ENCODE data around the gene FAHD2A. TPM values are rescaled to one million over a fixed set of nuclear protein-coding genes. Genes with fewer than 3 reads are reported as not detected.

The FAHD2A gene
- total and polyA plus RNA-seq, 2 of the 8 experiments (the other 6 are each of a cell fraction or from before 2014, with no cell fraction given) = 24.2 to 26.7 TPM

GRCh38 chr2:95387358-95387757, 15.2 kb upstream of the FAHD2A start:
- H2AK5ac ChIP-seq (ENCODE audit: low read depth, low read length) = no peak overlapping the region
- no peak overlapping the region for H3K56ac ChIP-seq (replicated peaks; ENCODE audit: insufficient read length, low read depth, low read length)
- H2BK12ac ChIP-seq (ENCODE audit: low read depth, low read length) = no peak overlapping the region
- H3K27ac ChIP-seq (ENCODE audit: low read depth, low read length) = no peak overlapping the region
- TF ChIP-seq BRCA1 (IDR thresholded peaks at IDR 0.05; ENCODE audit: low read depth, low read length) (no peak), USF2 (IDR thresholded peaks at IDR 0.05; ENCODE audit: low read length) (no peak), POLR2A (IDR thresholded peaks at IDR 0.05; ENCODE audit: control extremely low read depth in 1 of 2, low read depth in 2 of 2, low read length in 2 of 2) (no peak), YY1 (IDR thresholded peaks at IDR 0.05; ENCODE audit: low read depth, low read length) (no peak), KDM5A (IDR thresholded peaks at IDR 0.05; ENCODE audit: low read length) (no peak), SP2 (IDR thresholded peaks at IDR 0.05; ENCODE audit: low read length) (no peak), TBP (IDR thresholded peaks at IDR 0.05; ENCODE audit: low read depth, low read length) (no peak), KDM4A (IDR thresholded peaks at IDR 0.05; ENCODE audit: low read depth, low read length, severe bottlenecking) (no peak), POU5F1 (IDR thresholded peaks at IDR 0.05; ENCODE audit: low read depth, low read length) (no peak), RNF2 (IDR thresholded peaks at IDR 0.05; ENCODE audit: borderline replicate concordance, low read depth, low read length, missing control alignments, poor library complexity, severe bottlenecking) (no peak), CREB1 (IDR thresholded peaks at IDR 0.05) (no peak), HDAC6 (IDR thresholded peaks at IDR 0.05; ENCODE audit: low read depth, low read length) (no peak), SP4 (IDR thresholded peaks at IDR 0.05; ENCODE audit: low read length) (no peak), CEBPB (IDR thresholded peaks at IDR 0.05; ENCODE audit: low read depth, low read length) (no peak), FOSL1 (IDR thresholded peaks at IDR 0.05; ENCODE audit: insufficient read depth, low read depth, low read length) (no peak)
- H3K27me3 ChIP-seq (replicated peaks in 1 of 4; ENCODE audit: control insufficient read depth in 3 of 4, extremely low read depth in 1 of 4, insufficient read depth in 3 of 4, low read length in 3 of 4) = peaks cover 0 to 2% (median 0%) of the 10 kb centered on the region in 4 experiments; a peak in 1 of 7 replicates
- H2AFZ ChIP-seq (ENCODE audit: low read length) = no peak overlapping the region
- ChIA-PET CTCF (ENCODE audit: partially characterized antibody) (interaction anchor here (0.6 to 1.4 kb wide), 2 partner anchors 11 to 590 kb away, joined by 3 to 4 read pairs; no protein-coding TSS in a partner anchor), POLR2A (ENCODE audit: partially characterized antibody) (no interaction called here)
- 88% methylated on average over 5 of the region's 7 CpGs; no CpG with 5 or more reads in 1 of the 2 experiments for WGBS, 2 experiments (ENCODE audit: extremely low coverage in 1 of 2, insufficient coverage in 1 of 2, insufficient read length in 1 of 2, insufficient replicate concordance in 2 of 2, low coverage in 1 of 2, low lambda C conversion rate in 2 of 2, missing lambda C conversion rate in 1 of 2)
- H3K36me3 ChIP-seq (ENCODE audit: control insufficient read depth in 2 of 4, insufficient read depth in 4 of 4, low read length in 3 of 4) = no peaks in the 10 kb centered on the region
- H3K23me2 ChIP-seq (ENCODE audit: low read depth, low read length) = no peaks in the 10 kb centered on the region
- no peak overlapping the region for H3K23ac ChIP-seq (ENCODE audit: insufficient read length)
- no peaks in the 10 kb centered on the region for H3K79me2 ChIP-seq (ENCODE audit: control insufficient read depth in 1 of 2, insufficient read depth in 2 of 2, low read length in 2 of 2)
- H4K8ac ChIP-seq (ENCODE audit: extremely low read depth, insufficient read depth, low read length) = no peak overlapping the region
- no peaks in the 10 kb centered on the region for H4K20me1 ChIP-seq (replicated peaks in 1 of 2; ENCODE audit: control insufficient read depth in 1 of 2, insufficient read depth in 2 of 2, low read length in 2 of 2)
- peaks cover 48 to 87% of the 10 kb centered on the region in 2 experiments for H3K9me3 ChIP-seq (ENCODE audit: insufficient read depth in 2 of 2, low read depth in 1 of 2, low read length in 1 of 2)
- no peak overlapping the region for H4K91ac ChIP-seq (replicated peaks; ENCODE audit: insufficient read length, low read length)
- no peak overlapping the region for H3K4me3 ChIP-seq (ENCODE audit: extremely low read depth in 1 of 4, insufficient read depth in 2 of 4, low read depth in 3 of 4, low read length in 4 of 4)
- H3K18ac ChIP-seq (ENCODE audit: extremely low read depth, low read length) = no peak overlapping the region
- no peaks in the 10 kb centered on the region for H3K79me1 ChIP-seq (ENCODE audit: low read depth, low read length)
- H2BK15ac ChIP-seq (ENCODE audit: low read length) = no peak overlapping the region
- FAIRE-seq (no peak), DNase-seq (ENCODE audit: low read depth in 1 of 2, low spot score in 2 of 2) (no peak)
- no peak overlapping the region for H4K5ac ChIP-seq (ENCODE audit: insufficient read length, low read depth, low read length)
- no peaks in the 10 kb centered on the region; a peak in 1 of 7 replicates for H3K4me1 ChIP-seq (replicated peaks in 1 of 4; ENCODE audit: control insufficient read depth in 3 of 4, insufficient read depth in 4 of 4, low read length in 3 of 4)
- H2BK20ac ChIP-seq (ENCODE audit: low read length) = no peak overlapping the region
- no peak overlapping the region for H3K14ac ChIP-seq (ENCODE audit: insufficient read length)
- no peak overlapping the region for H3K9ac ChIP-seq (replicated peaks in 1 of 4; ENCODE audit: extremely low read depth in 1 of 4, low read depth in 3 of 4, low read length in 3 of 4)
- H2BK5ac ChIP-seq (ENCODE audit: low read depth, low read length) = no peak overlapping the region
- H3K4me2 ChIP-seq (ENCODE audit: insufficient read depth in 1 of 2, low read depth in 2 of 2, low read length in 2 of 2) = no peak overlapping the region
- no peak overlapping the region for H2BK120ac ChIP-seq (replicated peaks; ENCODE audit: low read depth, low read length)
- H3K4ac ChIP-seq (replicated peaks; ENCODE audit: insufficient read length, low read depth, low read length) = no peak overlapping the region
